Measurements from ENCODE around the gene RNF180. TPM values are rescaled to one million over a fixed set of nuclear protein-coding genes. Genes with fewer than 3 reads are reported as not detected.

Gene RNF180
- total RNA-seq, 2 experiments from 2014 or later, result not detected

- Mint-ChIP-seq H3K36me3 (ENCODE audit: low read depth) (no peaks in the 10 kb centered on the region), H3K27ac (no peak overlapping the region), H3K4me1 (ENCODE audit: low read depth) (no peaks in the 10 kb centered on the region), H3K27me3 (ENCODE audit: low read depth) (peaks cover 2% of the 10 kb centered on the region), H3K9me3 (no peaks in the 10 kb centered on the region), H3K4me3 (no peak overlapping the region)
- DNase-seq, result no peak
- intact Hi-C loops (cut with micrococcal nuclease), result no loop called here
- CTCF ChIA-PET, result no interaction called here
Measured at GRCh38 chr5:64158827-64159226, 6.8 kb upstream of the RNF180 start.

- no peaks in the 10 kb centered on the region for H3K36me3 Mint-ChIP-seq (ENCODE audit: low read depth)
- DNase-seq, result no peak
- no peak overlapping the region for H3K27ac Mint-ChIP-seq
- intact Hi-C loops (cut with micrococcal nuclease), result no loop called here
- CTCF ChIA-PET, result no interaction called here
- H3K4me3 Mint-ChIP-seq, result no peak overlapping the region
- peaks cover 15% of the 10 kb centered on the region for H3K27me3 Mint-ChIP-seq (ENCODE audit: low read depth)
- no peaks in the 10 kb centered on the region for H3K9me3 Mint-ChIP-seq
- peaks cover 1% of the 10 kb centered on the region for H3K4me1 Mint-ChIP-seq (ENCODE audit: low read depth)
Measured at GRCh38 chr5:64160201-64160600, 5.4 kb upstream of the RNF180 start.

- peaks cover 7% of the 10 kb centered on the region for H3K4me1 Mint-ChIP-seq (ENCODE audit: low read depth)
- CTCF ChIA-PET, result no interaction called here
- H3K4me3 Mint-ChIP-seq, result no peak overlapping the region
- peaks cover 22% of the 10 kb centered on the region for H3K27me3 Mint-ChIP-seq (ENCODE audit: low read depth)
- no peak overlapping the region for H3K27ac Mint-ChIP-seq
- H3K36me3 Mint-ChIP-seq (ENCODE audit: low read depth), result peaks cover 2% of the 10 kb centered on the region
- H3K9me3 Mint-ChIP-seq, result no peaks in the 10 kb centered on the region
- intact Hi-C loops (cut with micrococcal nuclease), result no loop called here
- no peak for DNase-seq
Measured at GRCh38 chr5:64161420-64161819, 4.2 kb upstream of the RNF180 start.

GRCh38 chr5:64163135-64163534, 2.5 kb upstream of the RNF180 start:
- Mint-ChIP-seq H3K4me1 (ENCODE audit: low read depth) (peaks cover 8% of the 10 kb centered on the region), H3K27ac (no peak overlapping the region), H3K4me3 (no peak overlapping the region), H3K27me3 (ENCODE audit: low read depth) (peaks cover 25% of the 10 kb centered on the region), H3K9me3 (no peaks in the 10 kb centered on the region), H3K36me3 (ENCODE audit: low read depth) (peaks cover 2% of the 10 kb centered on the region)
- no peak for DNase-seq
- CTCF ChIA-PET, result no interaction called here
- intact Hi-C loops (cut with micrococcal nuclease), result no loop called here

GRCh38 chr5:64163746-64164145, 1.9 kb upstream of the RNF180 start:
- H3K4me1 Mint-ChIP-seq (ENCODE audit: low read depth), result peaks cover 8% of the 10 kb centered on the region
- H3K9me3 Mint-ChIP-seq, result no peaks in the 10 kb centered on the region
- CTCF ChIA-PET, result no interaction called here
- peaks cover 25% of the 10 kb centered on the region for H3K27me3 Mint-ChIP-seq (ENCODE audit: low read depth)
- H3K4me3 Mint-ChIP-seq, result no peak overlapping the region
- H3K36me3 Mint-ChIP-seq (ENCODE audit: low read depth), result peaks cover 2% of the 10 kb centered on the region
- no peak overlapping the region for H3K27ac Mint-ChIP-seq
- intact Hi-C loops (cut with micrococcal nuclease), result no loop called here
- DNase-seq, result no peak

GRCh38 chr5:64164166-64164565, 1.5 kb upstream of the RNF180 start:
- CTCF ChIA-PET, result no interaction called here
- Mint-ChIP-seq H3K4me1 (ENCODE audit: low read depth) (peaks cover 8% of the 10 kb centered on the region), H3K27ac (no peak overlapping the region), H3K9me3 (no peaks in the 10 kb centered on the region), H3K27me3 (ENCODE audit: low read depth) (peaks cover 27% of the 10 kb centered on the region), H3K36me3 (ENCODE audit: low read depth) (peaks cover 2% of the 10 kb centered on the region), H3K4me3 (no peak overlapping the region)
- DNase-seq, result no peak
- intact Hi-C loops (cut with micrococcal nuclease), result no loop called here

GRCh38 chr5:64165160-64165499, 513 bp upstream of the RNF180 start:
- H3K27me3 Mint-ChIP-seq (ENCODE audit: low read depth), result peaks cover 26% of the 10 kb centered on the region
- H3K4me1 Mint-ChIP-seq (ENCODE audit: low read depth), result peaks cover 8% of the 10 kb centered on the region
- peak overlapping the region; percentile 39 for H3K4me3 Mint-ChIP-seq
- no peaks in the 10 kb centered on the region for H3K9me3 Mint-ChIP-seq
- DNase-seq, result no peak
- intact Hi-C loops (cut with micrococcal nuclease), result no loop called here
- peaks cover 2% of the 10 kb centered on the region for H3K36me3 Mint-ChIP-seq (ENCODE audit: low read depth)
- CTCF ChIA-PET, result no interaction called here
- H3K27ac Mint-ChIP-seq, result no peak overlapping the region

- Mint-ChIP-seq H3K27ac (no peak overlapping the region), H3K4me1 (ENCODE audit: low read depth) (peaks cover 8% of the 10 kb centered on the region), H3K36me3 (ENCODE audit: low read depth) (peaks cover 2% of the 10 kb centered on the region), H3K9me3 (no peaks in the 10 kb centered on the region), H3K4me3 (peak overlapping the region; percentile 29), H3K27me3 (ENCODE audit: low read depth) (peaks cover 26% of the 10 kb centered on the region)
- intact Hi-C loops (cut with micrococcal nuclease), result no loop called here
- DNase-seq, result no peak
- CTCF ChIA-PET, result interaction anchor here (0.7 kb wide), 1 partner anchor 225 kb away, joined by 3 read pairs; no protein-coding TSS in a partner anchor
Measured at GRCh38 chr5:64166201-64166959, 737 bp downstream of the RNF180 start.

- no peaks in the 10 kb centered on the region for H3K4me1 Mint-ChIP-seq (ENCODE audit: low read depth)
Measured at GRCh38 chr5:64176301-64176700, 10.7 kb downstream of the RNF180 start.

GRCh38 chr5:64180661-64181343, 15.2 kb downstream of the RNF180 start:
- Mint-ChIP-seq H3K4me1 (ENCODE audit: low read depth) (no peaks in the 10 kb centered on the region), H3K4me3 (no peak overlapping the region), H3K27me3 (ENCODE audit: low read depth) (peaks cover 3% of the 10 kb centered on the region), H3K36me3 (ENCODE audit: low read depth) (no peaks in the 10 kb centered on the region), H3K27ac (no peak overlapping the region), H3K9me3 (peaks cover 4% of the 10 kb centered on the region)
- intact Hi-C loops (cut with micrococcal nuclease), result loop anchor here (1.0 kb wide), 1 partner anchor 37 kb away; no protein-coding TSS in a partner anchor
- no peak for DNase-seq
- CTCF ChIA-PET, result no interaction called here

More at GRCh38 chr5:64176301-64176700, 10.7 kb downstream of the RNF180 start:
- no peak overlapping the region for H3K4me3 Mint-ChIP-seq
- intact Hi-C loops (cut with micrococcal nuclease), result no loop called here
- H3K27me3 Mint-ChIP-seq (ENCODE audit: low read depth), result no peaks in the 10 kb centered on the region
- CTCF ChIA-PET, result no interaction called here
- H3K9me3 Mint-ChIP-seq, result peaks cover 4% of the 10 kb centered on the region
- H3K36me3 Mint-ChIP-seq (ENCODE audit: low read depth), result no peaks in the 10 kb centered on the region
- H3K27ac Mint-ChIP-seq, result no peak overlapping the region
- DNase-seq, result no peak

- DNase-seq, result no peak
Measured at GRCh38 chr5:64181440-64181839, 15.8 kb downstream of the RNF180 start.

GRCh38 chr5:64183956-64184355, 18.3 kb downstream of the RNF180 start:
- DNase-seq, result no peak
- intact Hi-C loops (cut with micrococcal nuclease), result no loop called here

More at GRCh38 chr5:64181440-64181839, 15.8 kb downstream of the RNF180 start:
- peaks cover 2% of the 10 kb centered on the region for H3K9me3 Mint-ChIP-seq
- no peaks in the 10 kb centered on the region for H3K4me1 Mint-ChIP-seq (ENCODE audit: low read depth)
- no peak overlapping the region for H3K4me3 Mint-ChIP-seq
- CTCF ChIA-PET, result no interaction called here
- no peak overlapping the region for H3K27ac Mint-ChIP-seq
- H3K36me3 Mint-ChIP-seq (ENCODE audit: low read depth), result no peaks in the 10 kb centered on the region
- H3K27me3 Mint-ChIP-seq (ENCODE audit: low read depth), result peaks cover 3% of the 10 kb centered on the region
- intact Hi-C loops (cut with micrococcal nuclease), result loop anchor here (1.0 kb wide), 1 partner anchor 37 kb away; no protein-coding TSS in a partner anchor

GRCh38 chr5:64184832-64185231, 19.2 kb downstream of the RNF180 start:
- no peaks in the 10 kb centered on the region for H3K4me1 Mint-ChIP-seq (ENCODE audit: low read depth)

More at GRCh38 chr5:64183956-64184355, 18.3 kb downstream of the RNF180 start:
- Mint-ChIP-seq H3K4me3 (no peak overlapping the region), H3K27ac (no peak overlapping the region), H3K9me3 (peaks cover 2% of the 10 kb centered on the region), H3K4me1 (ENCODE audit: low read depth) (no peaks in the 10 kb centered on the region), H3K27me3 (ENCODE audit: low read depth) (peaks cover 3% of the 10 kb centered on the region), H3K36me3 (ENCODE audit: low read depth) (no peaks in the 10 kb centered on the region)
- CTCF ChIA-PET, result no interaction called here

More at GRCh38 chr5:64184832-64185231, 19.2 kb downstream of the RNF180 start:
- peaks cover 3% of the 10 kb centered on the region for H3K27me3 Mint-ChIP-seq (ENCODE audit: low read depth)
- intact Hi-C loops (cut with micrococcal nuclease), result no loop called here
- CTCF ChIA-PET, result interaction anchor here (1.4 kb wide), 1 partner anchor 44 kb away, joined by 4 read pairs; no protein-coding TSS in a partner anchor
- DNase-seq, result no peak
- H3K36me3 Mint-ChIP-seq (ENCODE audit: low read depth), result no peaks in the 10 kb centered on the region
- H3K27ac Mint-ChIP-seq, result no peak overlapping the region
- no peak overlapping the region for H3K4me3 Mint-ChIP-seq
- H3K9me3 Mint-ChIP-seq, result no peaks in the 10 kb centered on the region

Data from activated naive CD4-positive, alpha-beta T cell treated with anti-CD3 and anti-CD28 coated beads for 36 hours (primary cell).